ENCODE results near the gene FAM168A.

- no peak for TF ChIP-seq CTCF (conservative IDR thresholded peaks at IDR 0.05; ENCODE audit: low read length)
- no peak for TF ChIP-seq EZH2phosphoT487 (IDR thresholded peaks at IDR 0.05; ENCODE audit: borderline replicate concordance, low read depth, low read length)
These were observed 193.3 kb downstream of the FAM168A start for GRCh38 chr11:73404506-73405145.
